Glomerular visceral epithelial cell (primary cell): ENCODE data around the gene MRPL36.

Experiments used
- DNase-seq: peaks from one replicate; pipeline ENCODE4 v3.0.0-alpha.2; 2016; ENCODE audit errors: extremely low spot score

The MRPL36 gene

GRCh38 chr5:1749346-1750124 is 50.1 kb downstream of the MRPL36 start:
- no peak for DNase-seq

GRCh38 chr5:1748845-1749244 is 50.8 kb downstream of the MRPL36 start:
- DNase-seq: no peak
